ENCODE data around the gene YBEY.

DNA sequence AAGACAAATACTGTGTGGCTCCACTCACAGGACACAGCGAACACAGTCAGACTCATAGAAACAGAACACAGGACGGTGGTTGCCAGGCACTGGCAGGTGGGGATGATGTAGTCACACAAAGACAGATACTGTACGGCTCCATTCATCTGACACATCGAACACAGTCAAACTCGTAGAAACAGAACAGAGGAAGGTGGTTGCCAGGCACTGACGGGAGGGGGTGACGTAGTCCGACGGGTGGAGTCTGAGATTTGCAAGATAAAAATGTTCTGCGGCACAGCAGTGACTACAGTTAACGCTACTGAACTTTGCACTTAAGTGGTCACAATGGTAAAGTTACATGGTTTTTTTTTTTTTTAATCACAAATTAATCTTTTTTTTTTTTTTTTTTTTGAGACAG lies 18.8 kb downstream of the YBEY start:
- TF ChIP-seq, protein P1, sequence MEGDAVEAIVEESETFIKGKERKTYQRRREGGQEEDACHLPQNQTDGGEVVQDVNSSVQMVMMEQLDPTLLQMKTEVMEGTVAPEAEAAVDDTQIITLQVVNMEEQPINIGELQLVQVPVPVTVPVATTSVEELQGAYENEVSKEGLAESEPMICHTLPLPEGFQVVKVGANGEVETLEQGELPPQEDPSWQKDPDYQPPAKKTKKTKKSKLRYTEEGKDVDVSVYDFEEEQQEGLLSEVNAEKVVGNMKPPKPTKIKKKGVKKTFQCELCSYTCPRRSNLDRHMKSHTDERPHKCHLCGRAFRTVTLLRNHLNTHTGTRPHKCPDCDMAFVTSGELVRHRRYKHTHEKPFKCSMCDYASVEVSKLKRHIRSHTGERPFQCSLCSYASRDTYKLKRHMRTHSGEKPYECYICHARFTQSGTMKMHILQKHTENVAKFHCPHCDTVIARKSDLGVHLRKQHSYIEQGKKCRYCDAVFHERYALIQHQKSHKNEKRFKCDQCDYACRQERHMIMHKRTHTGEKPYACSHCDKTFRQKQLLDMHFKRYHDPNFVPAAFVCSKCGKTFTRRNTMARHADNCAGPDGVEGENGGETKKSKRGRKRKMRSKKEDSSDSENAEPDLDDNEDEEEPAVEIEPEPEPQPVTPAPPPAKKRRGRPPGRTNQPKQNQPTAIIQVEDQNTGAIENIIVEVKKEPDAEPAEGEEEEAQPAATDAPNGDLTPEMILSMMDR (IDR thresholded peaks at IDR 0.05; ENCODE audit: insufficient read depth, low read length, poor library complexity, severe bottlenecking): no peak
- no peak for TF ChIP-seq EZH2phosphoT487 (conservative IDR thresholded peaks at IDR 0.05; ENCODE audit: low read length)
